ENCODE measurements around the gene ALDH18A1.

The ALDH18A1 gene

DNA sequence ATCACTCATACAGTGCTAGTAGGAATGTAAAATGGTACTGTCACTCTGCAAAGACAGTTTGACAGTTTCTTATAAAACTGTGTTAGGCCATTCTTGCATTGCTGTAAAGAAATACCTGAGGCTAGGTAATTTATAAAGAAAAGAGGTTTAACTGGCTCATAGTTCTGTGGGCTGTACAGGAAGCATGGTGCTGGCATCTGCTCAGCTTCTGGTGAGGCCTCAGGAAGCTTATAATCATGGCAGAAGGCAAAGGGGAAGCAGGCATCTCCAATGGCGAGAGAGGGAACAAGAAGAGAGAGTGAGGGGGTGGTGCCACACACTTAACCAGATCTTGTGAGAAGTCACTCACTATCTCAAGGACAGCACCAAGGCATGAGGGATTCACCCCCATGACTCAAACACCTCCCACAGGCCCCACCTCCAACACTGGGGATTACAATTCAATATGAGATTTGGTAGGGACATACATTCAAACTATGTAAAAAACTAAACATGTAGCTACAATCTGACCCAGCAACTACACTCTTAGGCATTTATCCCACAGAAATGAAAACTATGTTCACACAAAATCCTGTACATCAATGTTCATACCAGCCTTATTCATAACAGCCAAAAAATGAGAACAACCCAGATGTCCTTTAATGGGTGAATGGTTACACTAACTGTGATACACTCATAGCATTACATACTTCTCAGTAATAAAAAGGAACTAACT, 5.0 kb downstream of the ALDH18A1 start:
- TF ChIP-seq, protein P1, sequence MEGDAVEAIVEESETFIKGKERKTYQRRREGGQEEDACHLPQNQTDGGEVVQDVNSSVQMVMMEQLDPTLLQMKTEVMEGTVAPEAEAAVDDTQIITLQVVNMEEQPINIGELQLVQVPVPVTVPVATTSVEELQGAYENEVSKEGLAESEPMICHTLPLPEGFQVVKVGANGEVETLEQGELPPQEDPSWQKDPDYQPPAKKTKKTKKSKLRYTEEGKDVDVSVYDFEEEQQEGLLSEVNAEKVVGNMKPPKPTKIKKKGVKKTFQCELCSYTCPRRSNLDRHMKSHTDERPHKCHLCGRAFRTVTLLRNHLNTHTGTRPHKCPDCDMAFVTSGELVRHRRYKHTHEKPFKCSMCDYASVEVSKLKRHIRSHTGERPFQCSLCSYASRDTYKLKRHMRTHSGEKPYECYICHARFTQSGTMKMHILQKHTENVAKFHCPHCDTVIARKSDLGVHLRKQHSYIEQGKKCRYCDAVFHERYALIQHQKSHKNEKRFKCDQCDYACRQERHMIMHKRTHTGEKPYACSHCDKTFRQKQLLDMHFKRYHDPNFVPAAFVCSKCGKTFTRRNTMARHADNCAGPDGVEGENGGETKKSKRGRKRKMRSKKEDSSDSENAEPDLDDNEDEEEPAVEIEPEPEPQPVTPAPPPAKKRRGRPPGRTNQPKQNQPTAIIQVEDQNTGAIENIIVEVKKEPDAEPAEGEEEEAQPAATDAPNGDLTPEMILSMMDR (IDR thresholded peaks at IDR 0.05; ENCODE audit: low read depth, low read length) = no peak
- H3K4me3 ChIP-seq (replicated peaks in 1 of 2; ENCODE audit: low read depth in 2 of 2, low read length in 2 of 2) = no peak overlapping the region
- DNase-seq (ENCODE audit: low read depth in 2 of 2) = peak in 1 of 2 donors; percentile 8

DNA sequence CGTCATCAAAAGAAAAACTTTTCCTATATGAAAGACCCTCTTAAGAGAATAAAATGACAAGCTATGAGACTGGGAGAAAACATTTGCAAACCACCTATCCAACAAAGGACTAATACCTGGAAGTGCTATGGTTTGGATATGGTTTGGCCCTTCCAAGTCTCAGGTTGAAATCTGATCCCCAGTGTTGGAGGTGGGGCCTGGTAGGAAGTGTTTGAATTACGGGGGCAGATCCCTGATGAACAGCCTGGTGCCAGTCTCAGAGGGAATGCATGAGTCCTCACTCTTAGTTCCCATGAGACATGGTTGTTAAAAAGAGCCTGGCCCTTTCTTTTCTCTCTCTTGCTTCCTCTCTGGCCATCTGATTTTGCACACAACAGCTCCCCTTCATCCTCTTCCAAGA, 6.3 kb downstream of the ALDH18A1 start:
- TF ChIP-seq, protein P1 (IDR thresholded peaks at IDR 0.05; ENCODE audit: low read depth, low read length) = no peak
- no peak for DNase-seq (ENCODE audit: low read depth in 2 of 2)
- H3K4me3 ChIP-seq (replicated peaks in 1 of 2; ENCODE audit: low read depth in 2 of 2, low read length in 2 of 2) = no peak overlapping the region

DNA sequence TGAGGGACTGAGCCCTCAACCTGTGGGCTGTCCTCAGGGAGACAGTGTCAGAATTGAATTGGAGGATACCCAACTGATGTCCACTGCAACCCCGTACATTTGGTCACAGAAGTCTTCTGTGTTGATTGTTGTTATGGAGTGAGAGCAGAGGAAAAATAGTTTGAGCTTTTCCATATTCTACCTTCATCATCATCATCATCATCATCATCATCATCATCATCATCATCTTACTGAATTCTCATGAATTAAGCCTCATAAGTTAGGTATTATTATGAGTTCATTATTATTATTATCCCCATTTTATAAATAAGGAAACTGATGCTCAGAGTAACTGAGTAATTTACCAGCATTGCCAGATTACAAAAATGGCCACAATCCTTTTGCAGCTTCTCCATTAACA, 8.4 kb downstream of the ALDH18A1 start:
- no peak overlapping the region for H3K4me3 ChIP-seq (replicated peaks in 1 of 2; ENCODE audit: low read depth in 2 of 2, low read length in 2 of 2)
- TF ChIP-seq, protein P1 (IDR thresholded peaks at IDR 0.05; ENCODE audit: low read depth, low read length) = no peak
- no peak for DNase-seq (ENCODE audit: low read depth in 2 of 2)

DNA sequence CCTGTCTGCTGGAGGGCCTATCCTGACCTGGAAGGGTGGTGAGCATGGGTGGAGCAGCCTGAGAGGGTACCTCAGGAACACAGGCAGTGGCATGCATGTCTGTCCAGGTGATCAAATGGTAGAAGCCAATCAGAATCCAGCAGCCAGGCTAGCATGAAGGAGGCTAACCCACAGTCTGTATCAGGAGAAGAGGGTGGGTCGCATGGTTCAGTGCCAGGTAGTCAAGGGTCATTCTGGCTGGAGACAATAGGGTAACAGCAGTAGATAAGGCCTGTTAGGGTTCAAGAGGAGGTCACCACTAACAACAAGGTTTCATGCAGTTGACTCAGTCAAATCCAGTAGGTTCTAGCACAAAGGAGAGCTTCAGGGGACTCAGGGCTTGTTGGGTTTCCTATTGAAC, 10.4 kb downstream of the ALDH18A1 start:
- TF ChIP-seq, protein P1 (IDR thresholded peaks at IDR 0.05; ENCODE audit: low read depth, low read length) = no peak
- no peak for DNase-seq (ENCODE audit: low read depth in 2 of 2)
- no peak overlapping the region for H3K4me3 ChIP-seq (replicated peaks in 1 of 2; ENCODE audit: low read depth in 2 of 2, low read length in 2 of 2)

DNA sequence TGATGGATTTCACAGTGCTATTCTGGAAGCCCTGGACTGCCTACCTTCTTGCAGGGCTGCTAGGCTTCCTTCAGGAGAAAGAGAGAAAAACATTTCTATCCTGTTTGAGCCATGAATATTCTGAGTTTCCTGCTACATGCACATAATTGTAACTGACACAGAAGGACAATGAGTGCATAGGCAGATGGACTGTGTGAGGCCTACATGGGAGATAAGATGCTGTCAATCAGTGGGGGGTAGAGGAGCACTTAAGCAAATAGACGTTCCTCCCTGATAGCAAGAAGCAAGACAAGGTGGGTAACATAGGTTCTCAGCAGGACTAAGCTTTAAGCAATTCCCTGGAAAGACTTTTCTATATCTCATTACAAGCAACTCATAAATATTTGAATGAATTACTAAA, 11.6 kb downstream of the ALDH18A1 start:
- TF ChIP-seq, protein P1 (IDR thresholded peaks at IDR 0.05; ENCODE audit: low read depth, low read length) = no peak

DNA sequence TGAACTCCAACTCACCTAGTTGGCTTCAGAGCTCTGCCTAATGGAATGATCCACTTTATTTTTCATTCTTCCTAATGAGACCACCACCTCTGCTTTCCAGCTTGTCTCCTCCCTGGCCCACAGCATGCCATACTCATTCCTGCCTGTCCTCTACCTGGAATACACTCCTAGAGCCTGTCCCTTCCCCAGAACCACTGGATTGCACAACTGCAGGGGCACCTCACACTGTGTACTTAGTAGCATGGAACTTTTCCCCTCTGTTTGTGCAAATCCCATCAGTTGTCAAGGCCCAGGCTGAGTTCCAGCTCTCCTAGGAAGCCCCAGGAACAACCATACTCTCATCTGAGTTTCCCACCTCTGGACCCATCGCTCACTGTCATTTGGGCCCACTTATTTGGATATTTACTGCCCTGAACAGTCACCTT, 15.6 kb downstream of the ALDH18A1 start:
- DNase-seq (ENCODE audit: low read depth in 2 of 2) = no peak
- TF ChIP-seq, protein P1 (IDR thresholded peaks at IDR 0.05; ENCODE audit: low read depth, low read length) = no peak
- no peak overlapping the region for H3K4me3 ChIP-seq (replicated peaks in 1 of 2; ENCODE audit: low read depth in 2 of 2, low read length in 2 of 2)

More for the DNA sequence above, 11.6 kb downstream of the ALDH18A1 start:
- DNase-seq (ENCODE audit: low read depth in 2 of 2) = no peak
- no peak overlapping the region for H3K4me3 ChIP-seq (replicated peaks in 1 of 2; ENCODE audit: low read depth in 2 of 2, low read length in 2 of 2)

DNA sequence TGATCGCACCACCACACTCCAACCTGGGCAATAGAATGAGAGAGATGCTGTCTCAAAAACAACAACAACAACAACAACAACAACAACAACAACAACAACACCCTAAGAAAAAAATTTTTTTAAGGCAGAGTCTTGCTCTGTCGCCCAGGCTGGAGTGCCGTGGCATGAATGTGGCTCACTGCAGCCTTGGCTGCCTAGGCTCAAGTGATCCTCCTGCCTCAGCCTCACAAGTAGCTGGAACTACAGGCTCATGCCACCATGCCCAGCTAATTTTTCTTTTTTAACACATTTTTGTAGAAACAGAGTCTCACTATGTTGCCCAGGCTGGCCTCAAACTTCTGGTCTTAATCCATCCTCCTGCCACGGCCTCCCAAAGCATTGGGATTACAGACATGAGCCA, 18.6 kb downstream of the ALDH18A1 start:
- H3K4me3 ChIP-seq (replicated peaks in 1 of 2; ENCODE audit: low read depth in 2 of 2, low read length in 2 of 2) = no peak overlapping the region
- TF ChIP-seq, protein P1 (IDR thresholded peaks at IDR 0.05; ENCODE audit: low read depth, low read length) = no peak
- no peak for DNase-seq (ENCODE audit: low read depth in 2 of 2)

All from cardiac fibroblast (primary cell).